Chondrocyte (in vitro differentiated cells): Measurements from ENCODE around the gene FIBIN. TPM values are rescaled to one million over a fixed set of nuclear protein-coding genes. Genes with fewer than 3 reads are reported as not detected.

ENCODE experiments used
- DNase-seq: peaks from one replicate; pipeline ENCODE4 v3.0.0; 2021; ENCODE audit warnings: mixed read lengths, low spot score
- H3K27ac Mint-ChIP-seq: one replicate; pipeline ENCODE4 v1.8.0; 2021; ENCODE audit warnings: mild to moderate bottlenecking, moderate library complexity, mixed read lengths; ENCODE audit not compliant: unreplicated experiment
- H3K27me3 Mint-ChIP-seq: 2 replicates; pipeline ENCODE4 v1.8.0; 2021; ENCODE audit warnings: low read depth, mixed read lengths
- H3K36me3 Mint-ChIP-seq: 2 replicates; pipeline ENCODE4 v1.8.0; 2021; ENCODE audit warnings: low read depth, mixed read lengths
- H3K4me1 Mint-ChIP-seq: 2 replicates; pipeline ENCODE4 v1.8.0; 2021; ENCODE audit warnings: low read depth, mild to moderate bottlenecking, mixed read lengths
- H3K4me3 Mint-ChIP-seq: one replicate; pipeline ENCODE4 v1.8.0; 2021; ENCODE audit warnings: mild to moderate bottlenecking, moderate library complexity, mixed read lengths; ENCODE audit not compliant: unreplicated experiment
- H3K9me3 Mint-ChIP-seq: 2 replicates; pipeline ENCODE4 v1.8.0; 2021; ENCODE audit warnings: low read depth, mixed read lengths
- long read RNA-seq: library from polyadenylated mRNA; stranded (forward); transcript quantifications from one replicate; pipeline ENCODE4 v2.0.0, GENCODE V29; 2021
- total RNA-seq: library from RNA; stranded (reverse); gene quantifications from 3 replicates; pipeline ENCODE4 v1.2.1, GENCODE V29; 2021
- TF ChIP-seq, protein P1 (sequence below): fragments of 200-600 bp; sonication (generic); IDR thresholded peaks from 2 replicates; pipeline ENCODE4 v1.5.0; 2021; ENCODE audit warnings: antibody characterized with exemption, mild to moderate bottlenecking, moderate library complexity

The FIBIN gene
- total RNA-seq = 98.5 to 258 TPM (median 102 TPM) in 3 replicates
- long read RNA-seq, transcript FIBIN-201 (1 exons, 1,938 nt) = major isoform, 200 of 200 reads
- long read RNA-seq, partial matches to known transcripts = 0 of 200 reads
- long read RNA-seq, other reads (novel, unspliced or antisense) = 0 of 200 reads

GRCh38 chr11:26993965-26994457, at the start of gene FIBIN:
Gene FIBIN (plus strand): TSS chr11:26994112. CDS start chr11:26994527, 415 bp downstream.
- Mint-ChIP-seq H3K4me1 (peaks cover 64% of the 10 kb centered on the region), H3K27me3 (no peaks in the 10 kb centered on the region), H3K27ac (peak within 1 kb of the TSS; percentile 87), H3K9me3 (no peaks in the 10 kb centered on the region), H3K36me3 (peaks cover 2% of the 10 kb centered on the region), H3K4me3 (peak within 1 kb of the TSS; percentile 86)
- peak; percentile 91 for DNase-seq
- TF ChIP-seq, protein P1, sequence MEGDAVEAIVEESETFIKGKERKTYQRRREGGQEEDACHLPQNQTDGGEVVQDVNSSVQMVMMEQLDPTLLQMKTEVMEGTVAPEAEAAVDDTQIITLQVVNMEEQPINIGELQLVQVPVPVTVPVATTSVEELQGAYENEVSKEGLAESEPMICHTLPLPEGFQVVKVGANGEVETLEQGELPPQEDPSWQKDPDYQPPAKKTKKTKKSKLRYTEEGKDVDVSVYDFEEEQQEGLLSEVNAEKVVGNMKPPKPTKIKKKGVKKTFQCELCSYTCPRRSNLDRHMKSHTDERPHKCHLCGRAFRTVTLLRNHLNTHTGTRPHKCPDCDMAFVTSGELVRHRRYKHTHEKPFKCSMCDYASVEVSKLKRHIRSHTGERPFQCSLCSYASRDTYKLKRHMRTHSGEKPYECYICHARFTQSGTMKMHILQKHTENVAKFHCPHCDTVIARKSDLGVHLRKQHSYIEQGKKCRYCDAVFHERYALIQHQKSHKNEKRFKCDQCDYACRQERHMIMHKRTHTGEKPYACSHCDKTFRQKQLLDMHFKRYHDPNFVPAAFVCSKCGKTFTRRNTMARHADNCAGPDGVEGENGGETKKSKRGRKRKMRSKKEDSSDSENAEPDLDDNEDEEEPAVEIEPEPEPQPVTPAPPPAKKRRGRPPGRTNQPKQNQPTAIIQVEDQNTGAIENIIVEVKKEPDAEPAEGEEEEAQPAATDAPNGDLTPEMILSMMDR = no peak

DNA sequence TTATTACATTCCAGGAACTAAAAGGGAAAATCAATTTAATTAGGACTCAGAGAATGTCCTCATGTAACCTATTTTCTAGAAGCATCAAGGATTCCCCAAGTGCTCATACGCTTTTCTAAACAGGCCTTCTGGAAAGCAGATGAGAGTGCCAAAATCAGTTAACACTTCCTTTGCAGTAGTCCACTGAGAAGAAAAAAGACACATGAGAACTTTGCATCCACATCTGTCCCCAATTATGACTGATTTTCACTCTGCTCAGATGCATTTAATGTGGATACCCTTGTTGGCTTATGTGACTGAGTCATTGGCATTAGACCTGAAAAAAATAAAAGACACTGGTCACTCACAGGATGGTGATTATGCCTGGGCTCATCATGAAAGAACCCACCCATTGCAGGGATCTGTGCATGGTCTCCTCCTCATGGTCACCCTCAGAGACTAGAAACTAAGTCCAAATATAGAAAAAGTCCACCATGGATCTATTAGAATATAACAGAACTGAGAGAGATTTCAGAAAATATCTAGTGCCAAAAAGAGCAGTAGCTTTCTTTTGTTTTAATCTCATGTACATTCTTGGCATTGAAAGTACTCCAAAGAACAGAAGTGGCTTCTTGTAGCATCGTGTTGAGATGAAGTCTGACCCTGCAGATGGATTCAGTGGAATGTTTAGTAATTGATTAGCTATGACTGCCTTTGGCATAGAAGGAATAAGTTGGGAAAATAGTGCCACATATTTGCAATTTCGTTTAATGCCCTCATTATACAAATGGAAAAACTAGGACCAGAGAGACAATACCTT, 48.8 kb upstream of the FIBIN start:
- Mint-ChIP-seq H3K9me3 (peaks cover 8% of the 10 kb centered on the region), H3K4me1 (peaks cover 62% of the 10 kb centered on the region), H3K4me3 (no peak overlapping the region), H3K36me3 (no peaks in the 10 kb centered on the region), H3K27ac (peak overlapping the region; percentile 75), H3K27me3 (no peaks in the 10 kb centered on the region)
- TF ChIP-seq, protein P1 = no peak
- no peak for DNase-seq

- H3K36me3 Mint-ChIP-seq = no peaks in the 10 kb centered on the region
Measured at GRCh38 chr11:26946257-26946716, 47.6 kb upstream of the FIBIN start.

DNA sequence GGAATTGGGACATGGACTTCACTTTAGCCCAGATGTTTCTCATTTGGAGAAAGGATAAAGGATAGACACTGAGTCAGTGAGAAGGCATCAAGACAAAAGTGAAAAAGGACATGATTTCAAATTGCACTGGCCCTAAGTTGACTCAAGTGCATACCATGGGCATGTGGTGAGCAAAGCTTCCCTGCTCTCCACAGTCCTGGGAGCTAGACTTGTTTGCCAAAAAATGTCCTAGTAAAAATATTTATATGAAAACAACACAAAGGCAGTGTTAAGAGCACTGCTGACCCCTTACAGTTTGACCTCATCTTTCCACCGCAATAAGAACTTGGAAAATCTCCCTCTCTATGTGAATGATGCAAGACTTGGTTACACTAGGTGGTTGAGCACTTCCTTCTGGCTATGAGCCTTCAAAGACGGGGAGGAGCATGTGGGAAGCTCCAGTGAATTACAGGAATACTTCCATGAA, 46.5 kb upstream of the FIBIN start:
- Mint-ChIP-seq H3K4me3 (no peak overlapping the region), H3K36me3 (no peaks in the 10 kb centered on the region), H3K27ac (peak overlapping the region; percentile 89), H3K4me1 (peaks cover 84% of the 10 kb centered on the region), H3K9me3 (peaks cover 2% of the 10 kb centered on the region), H3K27me3 (no peaks in the 10 kb centered on the region)
- TF ChIP-seq, protein P1 = no peak
- DNase-seq = no peak

More at GRCh38 chr11:26946257-26946716, 47.6 kb upstream of the FIBIN start:
- Mint-ChIP-seq H3K27me3 (no peaks in the 10 kb centered on the region), H3K9me3 (peaks cover 8% of the 10 kb centered on the region), H3K27ac (peak overlapping the region; percentile 85), H3K4me1 (peaks cover 72% of the 10 kb centered on the region), H3K4me3 (no peak overlapping the region)
- DNase-seq = no peak
- TF ChIP-seq, protein P1 = no peak

GRCh38 chr11:26947904-26948639, 45.8 kb upstream of the FIBIN start:
- peaks cover 2% of the 10 kb centered on the region for H3K9me3 Mint-ChIP-seq
- DNase-seq = no peak
- TF ChIP-seq, protein P1 = no peak
- peaks cover 89% of the 10 kb centered on the region for H3K4me1 Mint-ChIP-seq
- H3K27ac Mint-ChIP-seq = peak overlapping the region; percentile 89
- no peak overlapping the region for H3K4me3 Mint-ChIP-seq
- H3K27me3 Mint-ChIP-seq = no peaks in the 10 kb centered on the region
- H3K36me3 Mint-ChIP-seq = no peaks in the 10 kb centered on the region
